ENCODE results near the gene SP110.

DNA sequence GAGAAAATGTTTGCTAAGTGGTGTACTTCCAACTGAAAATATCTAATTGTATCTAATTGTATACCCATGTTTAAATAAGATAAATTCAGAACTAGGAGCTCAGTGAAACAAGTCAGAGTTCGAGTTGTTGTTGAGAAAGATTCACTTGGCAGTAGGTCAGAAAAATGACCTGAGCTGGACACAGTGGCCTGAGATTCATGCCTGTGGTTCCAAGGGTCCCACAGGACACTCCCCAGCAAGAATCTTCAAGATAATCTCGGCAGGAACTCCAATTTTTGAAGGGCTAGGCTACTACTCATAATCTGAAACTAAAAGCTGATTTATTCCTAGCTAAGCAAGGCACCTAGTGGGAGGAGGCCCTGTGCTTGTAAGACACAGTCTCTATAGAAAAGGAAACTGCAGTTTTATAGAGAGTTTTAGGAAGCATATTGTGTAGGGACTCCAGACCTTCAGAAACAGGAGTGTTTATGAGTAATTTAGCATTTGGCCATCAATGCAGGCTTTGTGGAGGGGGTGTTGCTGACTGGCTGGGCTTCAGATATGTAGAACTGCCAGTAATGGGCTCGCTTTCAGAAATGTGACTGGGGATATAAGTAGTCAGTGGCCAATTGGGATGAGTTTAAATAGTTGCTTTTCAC is 48.9 kb upstream of the SP110 start:
- TF ChIP-seq, protein P1, sequence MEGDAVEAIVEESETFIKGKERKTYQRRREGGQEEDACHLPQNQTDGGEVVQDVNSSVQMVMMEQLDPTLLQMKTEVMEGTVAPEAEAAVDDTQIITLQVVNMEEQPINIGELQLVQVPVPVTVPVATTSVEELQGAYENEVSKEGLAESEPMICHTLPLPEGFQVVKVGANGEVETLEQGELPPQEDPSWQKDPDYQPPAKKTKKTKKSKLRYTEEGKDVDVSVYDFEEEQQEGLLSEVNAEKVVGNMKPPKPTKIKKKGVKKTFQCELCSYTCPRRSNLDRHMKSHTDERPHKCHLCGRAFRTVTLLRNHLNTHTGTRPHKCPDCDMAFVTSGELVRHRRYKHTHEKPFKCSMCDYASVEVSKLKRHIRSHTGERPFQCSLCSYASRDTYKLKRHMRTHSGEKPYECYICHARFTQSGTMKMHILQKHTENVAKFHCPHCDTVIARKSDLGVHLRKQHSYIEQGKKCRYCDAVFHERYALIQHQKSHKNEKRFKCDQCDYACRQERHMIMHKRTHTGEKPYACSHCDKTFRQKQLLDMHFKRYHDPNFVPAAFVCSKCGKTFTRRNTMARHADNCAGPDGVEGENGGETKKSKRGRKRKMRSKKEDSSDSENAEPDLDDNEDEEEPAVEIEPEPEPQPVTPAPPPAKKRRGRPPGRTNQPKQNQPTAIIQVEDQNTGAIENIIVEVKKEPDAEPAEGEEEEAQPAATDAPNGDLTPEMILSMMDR (conservative IDR thresholded peaks at IDR 0.05; ENCODE audit: low read depth, low read length) = no peak
- no peak for TF ChIP-seq EZH2 (IDR thresholded peaks at IDR 0.05; ENCODE audit: borderline replicate concordance, low read depth, low read length, poor library complexity, severe bottlenecking)
